GM23338 (cell line): ENCODE results near the gene EFCAB6. TPM values are rescaled to one million over a fixed set of nuclear protein-coding genes. Genes with fewer than 3 reads are reported as not detected.

ENCODE experiments used
- ATAC-seq: fragments of 200-7000 bp; cut with Tn5 transposase; 3 replicates; pipeline ENCODE4 v1.9.1; 2020
- DNase-seq: peaks from one replicate; pipeline ENCODE4 v3.0.0-alpha.2; 2015; ENCODE audit warnings: low spot score
- H2AFZ ChIP-seq: fragments of 200-600 bp; sonication (generic); 2 replicates; pipeline ENCODE4 v1.8.0; 2016; ENCODE audit warnings: antibody characterized with exemption, mild to moderate bottlenecking, moderate library complexity
- H3F3A ChIP-seq: fragments of 200-600 bp; sonication (generic); replicated peaks from 2 replicates; pipeline ENCODE4 v1.8.0; 2017; ENCODE audit warnings: antibody characterized with exemption, mixed run types, low read depth
- H3K27ac ChIP-seq: fragments of 200-600 bp; sonication (generic); 2 replicates; pipeline ENCODE4 v1.6.1; 2016; ENCODE audit warnings: low read depth
- H3K27me3 ChIP-seq: fragments of 200-600 bp; sonication (generic); 2 replicates; pipeline ENCODE4 v1.8.0; 2016; ENCODE audit warnings: mild to moderate bottlenecking, mixed run types, moderate library complexity; ENCODE audit not compliant: insufficient read depth
- H3K36me3 ChIP-seq: fragments of 200-600 bp; sonication (generic); 2 replicates; pipeline ENCODE4 v1.8.0; 2016; ENCODE audit warnings: mild to moderate bottlenecking; ENCODE audit not compliant: insufficient read depth
- H3K4me1 ChIP-seq: fragments of 200-600 bp; sonication (generic); 2 replicates; pipeline ENCODE4 v1.8.0; 2016; ENCODE audit warnings: mild to moderate bottlenecking, moderate library complexity; ENCODE audit not compliant: insufficient read depth
- H3K4me2 ChIP-seq: fragments of 200-600 bp; sonication (generic); 2 replicates; pipeline ENCODE4 v1.7.1; 2017; ENCODE audit warnings: mixed run types
- H3K4me3 ChIP-seq: fragments of 200-600 bp; sonication (generic); 2 replicates; pipeline ENCODE4 v1.6.1; 2016; ENCODE audit warnings: mixed run types
- H3K79me2 ChIP-seq: fragments of 200-600 bp; sonication (generic); replicated peaks from 2 replicates; pipeline ENCODE4 v1.8.0; 2017; ENCODE audit warnings: mild to moderate bottlenecking; ENCODE audit not compliant: insufficient read depth
- H3K9me2 ChIP-seq: fragments of 200-600 bp; sonication (generic); 2 replicates; pipeline ENCODE4 v1.8.0; 2017; ENCODE audit not compliant: insufficient read depth
- H4K20me1 ChIP-seq: fragments of 200-600 bp; sonication (generic); replicated peaks from 2 replicates; pipeline ENCODE4 v1.8.0; 2017; ENCODE audit warnings: mild to moderate bottlenecking; ENCODE audit not compliant: insufficient read depth
- H3K27ac Mint-ChIP-seq: 2 replicates; pipeline ENCODE4 v1.8.0; 2020; ENCODE audit warnings: inconsistent platforms, mild to moderate bottlenecking, moderate library complexity, mixed read lengths
- H3K27me3 Mint-ChIP-seq: 3 replicates; pipeline ENCODE4 v1.8.0; 2022; ENCODE audit warnings: low read depth, mild to moderate bottlenecking, moderate library complexity, mixed read lengths, inconsistent platforms; ENCODE audit not compliant: insufficient read depth, poor library complexity
- H3K36me3 Mint-ChIP-seq: 3 replicates; pipeline ENCODE4 v1.8.0; 2021; ENCODE audit warnings: low read depth, mild to moderate bottlenecking, inconsistent platforms, moderate library complexity, mixed read lengths
- H3K4me1 Mint-ChIP-seq: 3 replicates; pipeline ENCODE4 v1.8.0; 2020; ENCODE audit warnings: mild to moderate bottlenecking, inconsistent platforms, mixed read lengths
- H3K4me3 Mint-ChIP-seq: 3 replicates; pipeline ENCODE4 v1.8.0; 2021; ENCODE audit warnings: moderate library complexity, mild to moderate bottlenecking, inconsistent platforms, mixed read lengths
- H3K9me3 Mint-ChIP-seq: 3 replicates; pipeline ENCODE4 v1.8.0; 2020; ENCODE audit warnings: moderate library complexity, mild to moderate bottlenecking, inconsistent platforms, mixed read lengths
- EZH2phosphoT487 ChIP-seq: fragments of 200-600 bp; sonication (generic); IDR thresholded peaks from one replicate; pipeline ENCODE4 v1.8.1; 2018; ENCODE audit warnings: antibody characterized with exemption; ENCODE audit not compliant: unreplicated experiment
- JUNB ChIP-seq: IDR thresholded peaks from one replicate; pipeline ENCODE4 v1.6.1; 2016; ENCODE audit warnings: antibody characterized with exemption; ENCODE audit not compliant: unreplicated experiment
- NANOG ChIP-seq: IDR thresholded peaks from 2 replicates; pipeline ENCODE4 v1.6.1; 2016; ENCODE audit warnings: antibody characterized with exemption, borderline replicate concordance
- STAT1 ChIP-seq: IDR thresholded peaks from one replicate; pipeline ENCODE4 v1.6.1; 2016; ENCODE audit warnings: antibody characterized with exemption; ENCODE audit not compliant: unreplicated experiment
- polyA plus RNA-seq: library from polyadenylated mRNA; unstranded; fragments of >200 nt; fragmentation: Nextera tagmentation; extraction: Ambion mirVana; gene quantifications from 2 replicates; pipeline ENCODE4 v1.2.1, GENCODE V29; 2016
- total RNA-seq: library from RNA; depleted of rRNA; stranded (reverse); fragments of >200 nt; shearing (Covaris generic); gene quantifications from 2 replicates; pipeline ENCODE4 v1.2.3, GENCODE V29; 2014
- TF ChIP-seq, protein P1 (sequence below): fragments of 250-450 bp; sonication (Bioruptor Pico); IDR thresholded peaks from 2 replicates; pipeline ENCODE4 v1.5.0; 2020; ENCODE audit warnings: mild to moderate bottlenecking, moderate library complexity
- TF ChIP-seq, protein P2 (sequence below), 2 experiments: fragments of 200-600 bp in 1 of 2; sonication (generic) in 1 of 2; conservative IDR thresholded peaks; 2 replicates each; pipeline versions ENCODE4 v1.5.1 to v1.6.1; 2016 to 2017; ENCODE audit warnings: antibody characterized with exemption in 2 of 2, low read depth in 2 of 2, mild to moderate bottlenecking in 2 of 2, moderate library complexity in 1 of 2

EFCAB6 gene
- total and polyA plus RNA-seq, 2 experiments from 2014 or later = 1.1 to 1.8 TPM

DNA sequence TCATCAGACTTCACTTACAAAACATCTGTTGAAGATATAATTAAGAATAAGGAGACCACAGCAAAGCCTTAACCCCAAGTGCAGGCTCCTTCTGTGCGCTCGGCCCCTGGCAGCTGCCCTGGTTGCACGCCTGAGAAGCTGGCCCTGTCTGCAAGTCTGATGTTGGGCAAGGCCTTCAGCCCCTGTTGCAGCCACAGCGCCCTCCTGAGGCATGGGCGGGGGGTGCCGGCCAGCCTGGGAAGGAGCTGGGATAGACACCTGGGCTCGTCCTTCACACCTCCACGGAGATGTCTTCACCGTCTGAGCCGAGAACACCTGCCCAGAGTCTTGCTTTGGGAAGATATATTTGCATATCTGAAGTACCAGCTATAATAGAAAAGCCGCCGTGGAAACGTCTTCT is 296.2 kb downstream of the EFCAB6 start:
- ATAC-seq (peak; percentile 92), DNase-seq (peak; percentile 68)
- Histone ChIP-seq H2AFZ (no peak overlapping the region), H3K4me1 (no peaks in the 10 kb centered on the region), H3K27ac (no peak overlapping the region), H3K27me3 (no peaks in the 10 kb centered on the region), H3K4me2 (no peak overlapping the region), H3K79me2 (no peaks in the 10 kb centered on the region), H3K9me2 (no peaks in the 10 kb centered on the region), H3K4me3 (no peak overlapping the region), H4K20me1 (no peaks in the 10 kb centered on the region), H3K36me3 (no peaks in the 10 kb centered on the region), H3F3A (no peaks in the 10 kb centered on the region)
- Mint-ChIP-seq H3K4me3 (no peak overlapping the region), H3K4me1 (no peaks in the 10 kb centered on the region), H3K9me3 (no peaks in the 10 kb centered on the region; the same call in 2 of the 3 replicates), H3K27ac (no peak overlapping the region), H3K27me3 (peaks cover 3% of the 10 kb centered on the region), H3K36me3 (no peaks in the 10 kb centered on the region)
- TF ChIP-seq, protein P1, sequence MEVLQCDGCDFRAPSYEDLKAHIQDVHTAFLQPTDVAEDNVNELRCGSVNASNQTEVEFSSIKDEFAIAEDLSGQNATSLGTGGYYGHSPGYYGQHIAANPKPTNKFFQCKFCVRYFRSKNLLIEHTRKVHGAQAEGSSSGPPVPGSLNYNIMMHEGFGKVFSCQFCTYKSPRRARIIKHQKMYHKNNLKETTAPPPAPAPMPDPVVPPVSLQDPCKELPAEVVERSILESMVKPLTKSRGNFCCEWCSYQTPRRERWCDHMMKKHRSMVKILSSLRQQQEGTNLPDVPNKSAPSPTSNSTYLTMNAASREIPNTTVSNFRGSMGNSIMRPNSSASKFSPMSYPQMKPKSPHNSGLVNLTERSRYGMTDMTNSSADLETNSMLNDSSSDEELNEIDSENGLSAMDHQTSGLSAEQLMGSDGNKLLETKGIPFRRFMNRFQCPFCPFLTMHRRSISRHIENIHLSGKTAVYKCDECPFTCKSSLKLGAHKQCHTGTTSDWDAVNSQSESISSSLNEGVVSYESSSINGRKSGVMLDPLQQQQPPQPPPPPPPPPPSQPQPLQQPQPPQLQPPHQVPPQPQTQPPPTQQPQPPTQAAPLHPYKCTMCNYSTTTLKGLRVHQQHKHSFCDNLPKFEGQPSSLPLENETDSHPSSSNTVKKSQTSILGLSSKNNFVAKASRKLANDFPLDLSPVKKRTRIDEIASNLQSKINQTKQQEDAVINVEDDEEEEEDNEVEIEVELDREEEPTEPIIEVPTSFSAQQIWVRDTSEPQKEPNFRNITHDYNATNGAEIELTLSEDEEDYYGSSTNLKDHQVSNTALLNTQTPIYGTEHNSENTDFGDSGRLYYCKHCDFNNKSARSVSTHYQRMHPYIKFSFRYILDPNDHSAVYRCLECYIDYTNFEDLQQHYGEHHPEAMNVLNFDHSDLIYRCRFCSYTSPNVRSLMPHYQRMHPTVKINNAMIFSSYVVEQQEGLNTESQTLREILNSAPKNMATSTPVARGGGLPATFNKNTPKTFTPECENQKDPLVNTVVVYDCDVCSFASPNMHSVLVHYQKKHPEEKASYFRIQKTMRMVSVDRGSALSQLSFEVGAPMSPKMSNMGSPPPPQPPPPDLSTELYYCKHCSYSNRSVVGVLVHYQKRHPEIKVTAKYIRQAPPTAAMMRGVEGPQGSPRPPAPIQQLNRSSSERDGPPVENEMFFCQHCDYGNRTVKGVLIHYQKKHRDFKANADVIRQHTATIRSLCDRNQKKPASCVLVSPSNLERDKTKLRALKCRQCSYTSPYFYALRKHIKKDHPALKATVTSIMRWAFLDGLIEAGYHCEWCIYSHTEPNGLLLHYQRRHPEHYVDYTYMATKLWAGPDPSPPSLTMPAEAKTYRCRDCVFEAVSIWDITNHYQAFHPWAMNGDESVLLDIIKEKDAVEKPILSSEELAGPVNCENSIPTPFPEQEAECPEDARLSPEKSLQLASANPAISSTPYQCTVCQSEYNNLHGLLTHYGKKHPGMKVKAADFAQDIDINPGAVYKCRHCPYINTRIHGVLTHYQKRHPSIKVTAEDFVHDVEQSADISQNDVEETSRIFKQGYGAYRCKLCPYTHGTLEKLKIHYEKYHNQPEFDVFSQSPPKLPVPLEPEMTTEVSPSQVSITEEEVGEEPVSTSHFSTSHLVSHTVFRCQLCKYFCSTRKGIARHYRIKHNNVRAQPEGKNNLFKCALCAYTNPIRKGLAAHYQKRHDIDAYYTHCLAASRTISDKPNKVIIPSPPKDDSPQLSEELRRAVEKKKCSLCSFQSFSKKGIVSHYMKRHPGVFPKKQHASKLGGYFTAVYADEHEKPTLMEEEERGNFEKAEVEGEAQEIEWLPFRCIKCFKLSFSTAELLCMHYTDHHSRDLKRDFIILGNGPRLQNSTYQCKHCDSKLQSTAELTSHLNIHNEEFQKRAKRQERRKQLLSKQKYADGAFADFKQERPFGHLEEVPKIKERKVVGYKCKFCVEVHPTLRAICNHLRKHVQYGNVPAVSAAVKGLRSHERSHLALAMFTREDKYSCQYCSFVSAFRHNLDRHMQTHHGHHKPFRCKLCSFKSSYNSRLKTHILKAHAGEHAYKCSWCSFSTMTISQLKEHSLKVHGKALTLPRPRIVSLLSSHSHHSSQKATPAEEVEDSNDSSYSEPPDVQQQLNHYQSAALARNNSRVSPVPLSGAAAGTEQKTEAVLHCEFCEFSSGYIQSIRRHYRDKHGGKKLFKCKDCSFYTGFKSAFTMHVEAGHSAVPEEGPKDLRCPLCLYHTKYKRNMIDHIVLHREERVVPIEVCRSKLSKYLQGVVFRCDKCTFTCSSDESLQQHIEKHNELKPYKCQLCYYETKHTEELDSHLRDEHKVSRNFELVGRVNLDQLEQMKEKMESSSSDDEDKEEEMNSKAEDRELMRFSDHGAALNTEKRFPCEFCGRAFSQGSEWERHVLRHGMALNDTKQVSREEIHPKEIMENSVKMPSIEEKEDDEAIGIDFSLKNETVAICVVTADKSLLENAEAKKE (CRISPR knock-in tag) = no peak
- TF ChIP-seq, protein P2, sequence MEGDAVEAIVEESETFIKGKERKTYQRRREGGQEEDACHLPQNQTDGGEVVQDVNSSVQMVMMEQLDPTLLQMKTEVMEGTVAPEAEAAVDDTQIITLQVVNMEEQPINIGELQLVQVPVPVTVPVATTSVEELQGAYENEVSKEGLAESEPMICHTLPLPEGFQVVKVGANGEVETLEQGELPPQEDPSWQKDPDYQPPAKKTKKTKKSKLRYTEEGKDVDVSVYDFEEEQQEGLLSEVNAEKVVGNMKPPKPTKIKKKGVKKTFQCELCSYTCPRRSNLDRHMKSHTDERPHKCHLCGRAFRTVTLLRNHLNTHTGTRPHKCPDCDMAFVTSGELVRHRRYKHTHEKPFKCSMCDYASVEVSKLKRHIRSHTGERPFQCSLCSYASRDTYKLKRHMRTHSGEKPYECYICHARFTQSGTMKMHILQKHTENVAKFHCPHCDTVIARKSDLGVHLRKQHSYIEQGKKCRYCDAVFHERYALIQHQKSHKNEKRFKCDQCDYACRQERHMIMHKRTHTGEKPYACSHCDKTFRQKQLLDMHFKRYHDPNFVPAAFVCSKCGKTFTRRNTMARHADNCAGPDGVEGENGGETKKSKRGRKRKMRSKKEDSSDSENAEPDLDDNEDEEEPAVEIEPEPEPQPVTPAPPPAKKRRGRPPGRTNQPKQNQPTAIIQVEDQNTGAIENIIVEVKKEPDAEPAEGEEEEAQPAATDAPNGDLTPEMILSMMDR (conservative IDR thresholded peaks at IDR 0.05; ENCODE audit: low read depth in 2 of 2) = peak; percentile 67 to 84

DNA sequence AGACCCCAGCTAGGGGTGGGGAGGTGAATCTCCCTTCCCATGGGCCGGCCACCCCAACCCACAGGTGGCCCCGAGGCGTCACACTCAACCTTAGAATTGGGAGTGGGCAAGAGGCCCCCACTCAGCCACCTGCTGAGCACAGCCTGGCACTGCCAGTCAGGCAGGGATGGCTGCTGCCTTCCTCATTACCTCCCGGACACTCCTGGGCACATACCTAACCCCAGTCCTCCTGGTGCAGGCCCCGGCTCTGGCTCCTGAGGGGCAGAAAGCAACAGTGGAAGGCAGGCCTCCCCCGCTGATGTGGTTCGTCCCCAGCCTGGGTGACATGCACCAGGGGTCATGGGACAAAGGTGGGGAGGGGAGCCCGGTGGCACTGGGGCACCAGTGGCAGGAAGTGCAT is 296.7 kb downstream of the EFCAB6 start:
- DNase-seq = no peak
- H3K27ac ChIP-seq = no peak overlapping the region
- no peaks in the 10 kb centered on the region for H3K9me2 ChIP-seq
- no peaks in the 10 kb centered on the region for H3F3A ChIP-seq
- Mint-ChIP-seq H3K27ac (no peak overlapping the region), H3K36me3 (no peaks in the 10 kb centered on the region), H3K4me3 (no peak overlapping the region), H3K9me3 (no peaks in the 10 kb centered on the region; the same call in 2 of the 3 replicates), H3K27me3 (peaks cover 5% of the 10 kb centered on the region), H3K4me1 (no peaks in the 10 kb centered on the region)
- no peak overlapping the region for H2AFZ ChIP-seq
- ATAC-seq = no peak
- no peaks in the 10 kb centered on the region for H4K20me1 ChIP-seq
- H3K4me2 ChIP-seq = no peak overlapping the region
- H3K27me3 ChIP-seq = no peaks in the 10 kb centered on the region
- no peaks in the 10 kb centered on the region for H3K36me3 ChIP-seq
- no peak overlapping the region for H3K4me3 ChIP-seq
- no peaks in the 10 kb centered on the region for H3K4me1 ChIP-seq
- no peaks in the 10 kb centered on the region for H3K79me2 ChIP-seq
- no peak for TF ChIP-seq STAT1
- TF ChIP-seq JUNB = no peak
- TF ChIP-seq EZH2phosphoT487 = no peak
- TF ChIP-seq NANOG = no peak
